K562 (cell line): Measurements from ENCODE around the gene HOTAIR. TPM values are rescaled to one million over a fixed set of nuclear protein-coding genes. Genes with fewer than 3 reads are reported as not detected.

Experiments
- CHAMP1 ChIP-seq: fragments of 450-650 bp; IDR thresholded peaks from 2 replicates; pipeline ENCODE4 v1.6.1; 2016; ENCODE audit warnings: mild to moderate bottlenecking
- CTCF ChIP-seq, 3 experiments: IDR thresholded peaks in 2 of 3; conservative IDR thresholded peaks in 1 of 3; 2 replicates each; pipeline ENCODE4 v1.5.1; 2011 to 2012; ENCODE audit warnings: low read length in 3 of 3, mild to moderate bottlenecking in 3 of 3, control low read depth in 2 of 3, improper control_type of control experiment in 1 of 3, inconsistent platforms in 1 of 3, low read depth in 1 of 3, mixed read lengths in 1 of 3, moderate library complexity in 1 of 3; ENCODE audit not compliant: insufficient read depth in 2 of 3
- FIP1L1 ChIP-seq: fragments of 200-400 bp; formaldehyde crosslinking; IDR thresholded peaks from 2 replicates; pipeline ENCODE4 v1.6.1; 2018; ENCODE audit warnings: mild to moderate bottlenecking, low read depth, low read length; ENCODE audit not compliant: poor library complexity, severe bottlenecking
- GTF2F1 ChIP-seq: IDR thresholded peaks from 2 replicates; pipeline ENCODE4 v1.6.1; 2011; ENCODE audit warnings: low read depth, low read length, improper control_type of control experiment
- KDM1A ChIP-seq, 2 experiments: fragments of 450-650 bp; IDR thresholded peaks; 2 replicates each; pipeline ENCODE4 v1.6.1; 2016; ENCODE audit warnings: mild to moderate bottlenecking in 2 of 2
- MECOM ChIP-seq: fragments of 250-450 bp; sonication (Bioruptor Pico); IDR thresholded peaks from 2 replicates; pipeline ENCODE4 v1.8.0; 2022; ENCODE audit warnings: inconsistent platforms
- MXI1 ChIP-seq: IDR thresholded peaks from 2 replicates; pipeline ENCODE4 v1.6.1; 2011; ENCODE audit warnings: low read depth, mild to moderate bottlenecking, improper control_type of control experiment, low read length
- RREB1 ChIP-seq: fragments of 250-450 bp; sonication (Bioruptor Pico); IDR thresholded peaks from 2 replicates; pipeline ENCODE4 v1.4.0; 2020
- ZKSCAN1 ChIP-seq: fragments of 150-350 bp; IDR thresholded peaks from 2 replicates; pipeline ENCODE4 v1.6.1; 2016; ENCODE audit warnings: low read depth, low read length
- ZKSCAN8 ChIP-seq: fragments of 200-800 bp; sonication (Bioruptor generic); IDR thresholded peaks from 2 replicates; pipeline ENCODE4 v1.6.1; 2016; ENCODE audit warnings: missing genetic modification characterization, missing compliant biosample characterization
- ZNF398 ChIP-seq: fragments of 250-450 bp; sonication (Bioruptor Pico); IDR thresholded peaks from 2 replicates; pipeline ENCODE4 v1.8.0; 2021; ENCODE audit warnings: moderate library complexity, mild to moderate bottlenecking, inconsistent platforms
- ZNF436 ChIP-seq: fragments of 250-450, 450-650 bp; sonication (Bioruptor Pico); formaldehyde crosslinking; IDR thresholded peaks from 2 replicates; pipeline ENCODE4 v1.7.0; 2020; ENCODE audit warnings: mild to moderate bottlenecking
- polyA plus RNA-seq, 8 experiments: library from polyadenylated mRNA; depleted of rRNA in 4 of 8; stranded (reverse) in 5 of 8; unstranded in 3 of 8; fragments of >200 nt; fragmentation: Nextera tagmentation in 2 of 8; fragmentation: Illumina TruSeq in 1 of 8; extraction: Ambion mirVana in 2 of 8; extraction: Trizol in 1 of 8; gene quantifications; 2 replicates each; pipeline versions ENCODE4 v1.2.1 to v1.2.3, GENCODE V29; 2011 to 2014; ENCODE audit warnings: inconsistent platforms in 1 of 8, missing spikeins in 1 of 8
- total RNA-seq, 7 experiments: library from RNA; depleted of rRNA in 6 of 7; stranded (reverse); fragments of >200 nt in 6 of 7; fragmentation: Illumina TruSeq in 2 of 7; extraction: Trizol in 2 of 7; gene quantifications; 2 replicates each; pipeline versions ENCODE4 v1.2.1 to v1.2.3, GENCODE V29; 2011 to 2021; ENCODE audit warnings: low replicate concordance in 1 of 7
- TF ChIP-seq, protein P1 (sequence below): fragments of 450-650 bp; IDR thresholded peaks from 2 replicates; pipeline ENCODE4 v1.6.1; 2018; ENCODE audit warnings: mild to moderate bottlenecking, low read depth; ENCODE audit not compliant: partially characterized antibody

The HOTAIR gene
- total and polyA plus RNA-seq, 9 of the 15 experiments (the other 6 are each of a cell fraction or from before 2014, with no cell fraction given), result 0.04 TPM; not detected in 8

- peak; percentile 52 to 58 (median 57) for TF ChIP-seq CTCF (IDR thresholded peaks at IDR 0.05 in 2 of 3, conservative IDR thresholded peaks at IDR 0.05 in 1 of 3; ENCODE audit: insufficient read depth in 2 of 3, low read depth in 1 of 3, low read length in 3 of 3)
- TF ChIP-seq KDM1A (IDR thresholded peaks at IDR 0.05), result 0 out of 4 replicates have a peak, but pooled peaks of 1 of the 2 experiments have one; percentile 22
- TF ChIP-seq, protein P1, sequence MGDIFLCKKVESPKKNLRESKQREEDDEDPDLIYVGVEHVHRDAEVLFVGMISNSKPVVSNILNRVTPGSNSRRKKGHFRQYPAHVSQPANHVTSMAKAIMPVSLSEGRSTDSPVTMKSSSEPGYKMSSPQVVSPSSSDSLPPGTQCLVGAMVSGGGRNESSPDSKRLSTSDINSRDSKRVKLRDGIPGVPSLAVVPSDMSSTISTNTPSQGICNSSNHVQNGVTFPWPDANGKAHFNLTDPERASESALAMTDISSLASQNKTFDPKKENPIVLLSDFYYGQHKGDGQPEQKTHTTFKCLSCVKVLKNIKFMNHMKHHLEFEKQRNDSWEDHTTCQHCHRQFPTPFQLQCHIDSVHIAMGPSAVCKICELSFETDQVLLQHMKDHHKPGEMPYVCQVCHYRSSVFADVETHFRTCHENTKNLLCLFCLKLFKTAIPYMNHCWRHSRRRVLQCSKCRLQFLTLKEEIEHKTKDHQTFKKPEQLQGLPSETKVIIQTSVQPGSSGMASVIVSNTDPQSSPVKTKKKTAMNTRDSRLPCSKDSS, result no peak
- TF ChIP-seq FIP1L1, result no peak
- no peak for TF ChIP-seq CHAMP1
- TF ChIP-seq ZKSCAN8 (CRISPR knock-in tag), result no peak
- no peak for TF ChIP-seq GTF2F1
- no peak for TF ChIP-seq ZNF436 (CRISPR knock-in tag)
- no peak for TF ChIP-seq MECOM (CRISPR knock-in tag)
- TF ChIP-seq MXI1, result no peak
- no peak for TF ChIP-seq RREB1 (CRISPR knock-in tag)
- TF ChIP-seq ZNF398, result no peak
- TF ChIP-seq ZKSCAN1, result no peak
Observed at GRCh38 chr12:54004063-54004840, 29.5 kb upstream of the HOTAIR start (continued).
